Activated CD8-positive, alpha-beta T cell treated with anti-CD3 and anti-CD28 coated beads, Interleukin-2, amount 10 ng/mL, durations not matched to agents 7 days and 5 days (primary cell): Measurements from ENCODE around the gene TLR5. TPM values are rescaled to one million over a fixed set of nuclear protein-coding genes. Genes with fewer than 3 reads are reported as not detected.
"Not testable (repeated sequence)": the region's sequence is repeated elsewhere in the genome, so short reads cannot be mapped to it uniquely, and the experiment has no call there.

ENCODE experiments used
- ATAC-seq: fragments of 150-1000 bp; cut with Tn5 transposase; one replicate; pipeline ENCODE4 v1.10.0; 2021; ENCODE audit warnings: moderate library complexity
- CTCF ChIA-PET: fragments of 350-600 bp; sonication (Branson Sonifier 250); formaldehyde crosslinking; loops from one replicate; lab custom pipeline; 2021; ENCODE audit warnings: antibody characterized with exemption; lab: Charles Lee
- POLR2A ChIA-PET: fragments of 350-600 bp; sonication (Branson Sonifier 250); formaldehyde crosslinking; loops from one replicate; lab custom pipeline; 2021; ENCODE audit warnings: antibody characterized with exemption; lab: Charles Lee
- DNase-seq: peaks from one replicate; pipeline ENCODE4 v3.0.0-alpha.2; 2020
- H3K27ac Mint-ChIP-seq: one replicate; pipeline ENCODE4 v1.8.0; 2021; ENCODE audit warnings: mild to moderate bottlenecking, mixed read lengths
- H3K27me3 Mint-ChIP-seq: one replicate; pipeline ENCODE4 v1.8.0; 2021; ENCODE audit warnings: low read depth, mixed read lengths
- H3K36me3 Mint-ChIP-seq: one replicate; pipeline ENCODE4 v1.8.0; 2021; ENCODE audit warnings: low read depth, mixed read lengths
- H3K4me1 Mint-ChIP-seq: one replicate; pipeline ENCODE4 v1.8.0; 2021; ENCODE audit warnings: low read depth, mixed read lengths
- H3K4me3 Mint-ChIP-seq: one replicate; pipeline ENCODE4 v1.8.0; 2021; ENCODE audit warnings: mild to moderate bottlenecking, mixed read lengths
- H3K9me3 Mint-ChIP-seq: one replicate; pipeline ENCODE4 v1.8.0; 2022; ENCODE audit warnings: mixed read lengths; ENCODE audit not compliant: insufficient read depth
- total RNA-seq, 2 experiments: library from RNA; stranded (reverse); gene quantifications; one replicate each; pipeline ENCODE4 v1.2.3, GENCODE V29; 2021

The TLR5 gene
- total RNA-seq, 2 experiments from 2014 or later, result 0.32 to 0.44 TPM

DNA sequence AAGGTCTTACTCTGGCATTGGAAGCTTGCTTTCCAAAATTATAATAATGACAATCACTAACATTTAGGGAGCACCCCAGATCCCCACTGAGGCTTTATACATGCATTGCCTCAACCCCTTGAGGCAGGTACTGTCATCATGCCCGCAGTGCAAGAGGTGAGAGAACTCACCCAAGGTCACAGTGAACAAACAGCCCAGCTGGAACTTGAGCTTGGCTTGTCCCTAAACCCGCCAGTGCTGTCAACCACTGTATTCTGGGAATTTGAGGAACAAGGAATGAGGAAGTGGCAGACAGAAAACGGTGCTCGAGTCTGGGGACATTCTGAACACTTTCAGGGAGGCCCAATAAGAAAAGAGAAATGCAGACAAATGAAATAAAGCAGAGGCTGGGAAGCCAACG is 34.6 kb upstream of the TLR5 start:
- ATAC-seq (no peak), DNase-seq (no peak)
- Mint-ChIP-seq H3K27me3 (peaks cover 6% of the 10 kb centered on the region), H3K4me1 (peaks cover 3% of the 10 kb centered on the region), H3K4me3 (no peak overlapping the region), H3K9me3 (peaks cover 3% of the 10 kb centered on the region), H3K36me3 (no peaks in the 10 kb centered on the region), H3K27ac (no peak overlapping the region)
- POLR2A ChIA-PET, result no interaction called here
- CTCF ChIA-PET, result no interaction called here

DNA sequence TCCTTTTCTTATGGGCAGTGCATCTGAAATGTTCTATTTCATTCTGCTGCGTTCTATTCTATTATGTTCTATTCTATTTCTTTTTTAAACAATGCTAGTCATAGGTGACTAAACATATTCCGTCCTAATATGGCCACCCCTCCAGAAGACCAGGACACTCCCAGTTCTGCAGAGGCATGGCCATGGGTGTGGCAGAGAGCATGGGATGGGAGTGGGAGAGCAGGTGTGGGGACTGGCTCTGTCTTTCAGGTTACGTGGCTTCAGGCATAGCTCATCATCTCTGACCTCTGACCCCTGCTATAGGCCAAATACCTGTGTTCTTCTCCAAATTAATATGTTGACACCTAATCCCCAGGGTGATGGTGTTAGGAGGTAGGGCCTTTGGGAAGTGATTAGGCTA is 33.4 kb upstream of the TLR5 start:
- ChIA-PET POLR2A (no interaction called here), CTCF (interaction anchor here (0.7 to 1.9 kb wide), 3 partner anchors 15 to 52 kb away, joined by 3 to 7 read pairs (median 3); no protein-coding TSS in a partner anchor)
- H3K4me1 Mint-ChIP-seq, result no peaks in the 10 kb centered on the region
- ATAC-seq (no peak), DNase-seq (no peak)
- H3K4me3 Mint-ChIP-seq, result no peak overlapping the region
- no peak overlapping the region for H3K27ac Mint-ChIP-seq
- H3K36me3 Mint-ChIP-seq, result no peaks in the 10 kb centered on the region
- peaks cover 6% of the 10 kb centered on the region for H3K27me3 Mint-ChIP-seq
- H3K9me3 Mint-ChIP-seq, result peaks cover 3% of the 10 kb centered on the region

DNA sequence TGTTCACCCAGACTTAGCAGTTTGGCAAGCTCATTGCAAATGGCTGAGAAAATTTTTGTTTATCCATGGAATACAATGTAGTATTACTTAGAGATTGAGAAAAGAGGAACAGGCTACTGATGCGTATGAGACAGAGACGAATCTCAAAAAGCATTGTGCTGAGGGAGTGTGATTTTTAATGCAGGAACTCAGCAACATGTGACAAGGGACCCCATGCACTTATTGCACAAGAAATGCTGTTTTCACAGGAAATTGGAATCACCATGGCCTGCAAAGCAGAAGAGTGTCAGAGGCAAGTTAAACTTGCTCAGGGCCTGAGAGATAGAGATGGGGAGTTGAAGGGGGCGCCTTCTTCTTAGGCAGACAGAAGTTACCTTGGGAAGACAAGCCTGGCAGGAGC is 32.6 kb upstream of the TLR5 start:
- H3K27ac Mint-ChIP-seq, result no peak overlapping the region
- H3K9me3 Mint-ChIP-seq, result peaks cover 3% of the 10 kb centered on the region
- ATAC-seq (no peak), DNase-seq (no peak)
- POLR2A ChIA-PET, result no interaction called here
- H3K4me1 Mint-ChIP-seq, result no peaks in the 10 kb centered on the region
- no peak overlapping the region for H3K4me3 Mint-ChIP-seq
- peaks cover 2% of the 10 kb centered on the region for H3K27me3 Mint-ChIP-seq
- CTCF ChIA-PET, result interaction anchor here (0.9 to 1.9 kb wide), 4 partner anchors 10 to 52 kb away, joined by 3 to 7 read pairs (median 4); no protein-coding TSS in a partner anchor
- no peaks in the 10 kb centered on the region for H3K36me3 Mint-ChIP-seq

DNA sequence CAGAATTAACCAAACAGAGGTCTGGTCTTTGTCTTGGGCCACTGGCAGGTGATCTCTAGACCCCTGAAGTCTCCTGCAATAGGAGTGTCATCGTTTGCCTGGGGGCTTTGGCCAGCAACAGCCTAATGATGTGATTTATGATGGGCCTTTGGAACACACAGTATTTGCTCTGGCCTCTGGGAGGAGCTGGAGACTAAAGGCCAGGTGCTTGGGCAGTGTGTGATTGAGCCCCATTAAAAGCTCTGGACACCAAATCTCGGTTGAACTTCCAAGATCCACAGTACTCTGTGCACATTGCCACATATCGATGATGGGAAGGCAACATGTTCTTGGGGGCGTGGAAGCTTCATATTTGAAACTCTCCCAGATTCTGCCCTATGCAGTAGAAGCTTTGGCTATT is 32.0 kb upstream of the TLR5 start:
- CTCF ChIA-PET, result interaction anchor here (1.1 to 1.9 kb wide), 4 partner anchors 11 to 51 kb away, joined by 3 to 7 read pairs (median 4); no protein-coding TSS in a partner anchor
- Mint-ChIP-seq H3K27ac (no peak overlapping the region), H3K4me3 (no peak overlapping the region)

DNA sequence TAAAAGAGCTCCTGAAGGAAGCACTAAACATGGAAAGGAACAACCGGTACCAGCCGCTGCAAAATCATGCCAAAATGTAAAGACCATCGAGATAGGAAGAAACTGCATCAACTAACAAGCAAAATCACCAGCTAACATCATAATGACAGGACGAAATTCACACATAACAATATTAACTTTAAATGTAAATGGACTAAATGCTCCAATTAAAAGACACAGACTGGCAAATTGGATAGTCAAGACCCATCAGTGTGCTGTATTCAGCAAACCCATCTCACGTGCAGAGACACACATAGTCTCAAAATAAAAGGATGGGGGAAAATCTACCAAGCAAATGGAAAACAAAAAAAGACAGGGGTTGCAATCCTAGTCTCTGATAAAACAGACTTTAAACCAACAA is 26.4 kb upstream of the TLR5 start:
- H3K27me3 Mint-ChIP-seq, DNase-seq, H3K9me3 Mint-ChIP-seq, H3K36me3 Mint-ChIP-seq, ATAC-seq, H3K27ac Mint-ChIP-seq, H3K4me1 Mint-ChIP-seq, CTCF ChIA-PET, H3K4me3 Mint-ChIP-seq, POLR2A ChIA-PET: not testable (repeated sequence)

More for the DNA sequence above, 32.0 kb upstream of the TLR5 start:
- no peak for ATAC-seq
- Mint-ChIP-seq H3K36me3 (no peaks in the 10 kb centered on the region), H3K4me1 (no peaks in the 10 kb centered on the region), H3K27me3 (peaks cover 2% of the 10 kb centered on the region), H3K9me3 (peaks cover 3% of the 10 kb centered on the region)
- POLR2A ChIA-PET, result no interaction called here
- no peak for DNase-seq

DNA sequence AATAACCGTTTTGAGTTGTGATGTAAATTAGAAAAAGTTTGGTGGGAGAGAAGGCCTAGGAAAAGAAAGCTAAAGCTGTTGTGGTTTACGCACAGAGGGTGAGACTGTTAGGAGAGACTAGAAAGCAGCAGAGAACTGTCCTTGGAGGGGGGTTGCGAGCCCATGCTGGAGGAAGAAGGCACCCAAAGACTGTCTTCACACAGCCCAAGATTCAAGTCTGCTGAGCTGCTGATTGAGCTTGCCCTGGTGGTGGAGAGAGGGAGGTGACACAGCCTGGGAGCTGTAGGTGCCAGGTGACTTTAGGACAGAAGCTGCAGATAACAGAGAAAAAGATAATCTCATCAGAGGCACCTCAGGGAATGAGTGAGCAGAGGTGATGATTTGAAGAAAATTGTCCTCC is 18.3 kb upstream of the TLR5 start:
- DNase-seq (no peak), ATAC-seq (peak; percentile 30)
- Mint-ChIP-seq H3K4me3 (no peak overlapping the region), H3K9me3 (no peaks in the 10 kb centered on the region), H3K36me3 (no peaks in the 10 kb centered on the region), H3K27me3 (no peaks in the 10 kb centered on the region), H3K27ac (no peak overlapping the region), H3K4me1 (peaks cover 6% of the 10 kb centered on the region)
- ChIA-PET POLR2A (interaction anchor here (0.7 kb wide), 1 partner anchor 11 kb away, joined by 4 read pairs; no protein-coding TSS in a partner anchor), CTCF (interaction anchor here (0.8 to 2.7 kb wide), 10 partner anchors 8 to 472 kb away, joined by 3 to 17 read pairs (median 4); partner anchors contain the start of gene TLR5)

DNA sequence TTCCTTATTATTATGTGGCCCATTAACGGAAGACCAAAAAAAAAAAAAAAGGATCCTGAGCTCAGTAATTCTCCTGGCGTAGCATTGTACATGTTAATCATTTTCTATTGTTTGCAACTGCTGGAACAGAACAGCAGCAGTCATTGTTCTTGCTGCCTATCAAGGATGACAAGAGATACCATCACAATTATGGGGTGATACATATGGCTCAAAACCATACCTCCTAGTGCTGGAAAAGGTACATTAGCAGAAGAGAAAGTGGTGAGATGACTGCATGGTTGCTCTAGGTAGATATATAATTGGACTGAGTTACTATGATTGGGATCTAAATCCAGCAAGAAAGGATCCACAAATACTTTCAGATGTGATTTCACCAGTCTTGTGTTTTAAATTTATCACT is 13.3 kb upstream of the TLR5 start:
- H3K9me3 Mint-ChIP-seq, result no peaks in the 10 kb centered on the region
- CTCF ChIA-PET, result no interaction called here
- no peak for DNase-seq
- H3K4me3 Mint-ChIP-seq, result no peak overlapping the region
- ATAC-seq, result no peak
- peaks cover 15% of the 10 kb centered on the region for H3K4me1 Mint-ChIP-seq
- H3K36me3 Mint-ChIP-seq, result no peaks in the 10 kb centered on the region
- POLR2A ChIA-PET, result interaction anchor here (0.6 kb wide), 1 partner anchor 13 kb away, joined by 4 read pairs; the partner anchor contains the start of gene TLR5
- H3K27ac Mint-ChIP-seq, result no peak overlapping the region
- H3K27me3 Mint-ChIP-seq, result no peaks in the 10 kb centered on the region

DNA sequence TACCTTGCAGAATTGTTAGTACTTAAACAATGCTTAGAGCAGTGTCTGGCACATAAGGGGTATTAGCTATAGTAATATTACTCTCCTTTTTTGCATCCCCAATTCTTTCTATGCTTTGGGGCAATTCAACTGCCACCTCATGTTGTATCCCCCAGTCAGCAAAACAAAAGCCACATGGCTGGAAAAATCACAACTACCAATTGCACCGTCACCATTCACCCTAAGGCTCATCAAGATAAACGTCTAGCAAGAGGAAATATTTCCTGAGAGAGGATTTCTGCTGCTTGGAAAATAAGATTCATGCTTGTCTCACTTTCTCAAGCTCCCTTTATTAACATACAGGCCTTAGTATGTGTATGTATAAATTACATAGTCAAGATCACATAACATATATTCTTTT is 12.1 kb upstream of the TLR5 start:
- no peaks in the 10 kb centered on the region for H3K9me3 Mint-ChIP-seq

DNA sequence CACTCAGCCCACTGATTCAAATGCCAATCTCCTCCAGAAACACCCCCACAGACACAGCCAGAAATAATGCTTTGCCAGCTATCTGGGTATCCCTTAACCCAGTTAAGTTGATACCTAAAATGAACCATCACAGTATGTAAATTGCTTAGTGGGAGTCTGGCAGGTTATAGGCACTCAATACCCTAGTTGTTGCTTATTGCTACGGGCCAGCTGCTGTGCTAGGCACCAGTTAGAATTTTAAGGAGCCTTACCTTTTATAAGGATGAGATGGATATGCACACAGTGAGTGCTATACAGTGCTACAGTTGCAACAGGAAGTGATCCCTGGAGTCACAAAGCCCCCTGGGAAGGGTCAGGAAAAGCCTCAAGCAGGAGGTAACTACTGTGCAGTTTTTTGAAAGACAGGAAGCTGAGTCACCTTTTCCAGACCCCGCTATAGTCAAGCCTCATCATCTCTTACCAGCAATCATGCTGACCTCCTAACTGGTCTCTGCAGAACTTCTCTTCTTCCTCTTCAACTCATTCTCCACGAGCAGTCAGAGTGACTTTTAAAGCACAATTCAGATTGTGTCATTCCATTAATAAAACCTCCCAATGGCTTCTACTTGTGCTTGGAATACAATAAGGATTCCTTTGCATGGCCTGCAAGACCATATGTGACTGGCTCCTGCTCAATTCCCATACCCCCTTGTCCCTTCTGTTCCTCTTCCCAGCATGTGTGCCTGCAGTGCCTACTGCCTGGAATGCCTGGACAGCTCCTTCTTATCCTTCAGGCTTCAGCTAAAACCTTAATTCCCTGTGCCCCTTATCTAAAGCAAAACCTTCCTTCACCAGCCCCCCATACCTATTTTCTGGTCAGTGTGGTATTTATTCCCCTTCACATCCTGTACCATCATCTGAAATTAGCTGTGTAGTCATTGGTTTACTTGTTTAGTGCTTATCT is 10.4 kb upstream of the TLR5 start:
- no peak overlapping the region for H3K27ac Mint-ChIP-seq
- ATAC-seq, result peak; percentile 42

More for the DNA sequence above, 12.1 kb upstream of the TLR5 start:
- Mint-ChIP-seq H3K27ac (no peak overlapping the region), H3K27me3 (no peaks in the 10 kb centered on the region), H3K4me1 (peaks cover 10% of the 10 kb centered on the region), H3K36me3 (no peaks in the 10 kb centered on the region), H3K4me3 (no peak overlapping the region)
- ATAC-seq (no peak), DNase-seq (no peak)
- CTCF ChIA-PET, result interaction anchor here (1.0 to 1.8 kb wide), 2 partner anchors 21 to 27 kb away, joined by 4 to 5 read pairs; no protein-coding TSS in a partner anchor
- POLR2A ChIA-PET, result no interaction called here

DNA sequence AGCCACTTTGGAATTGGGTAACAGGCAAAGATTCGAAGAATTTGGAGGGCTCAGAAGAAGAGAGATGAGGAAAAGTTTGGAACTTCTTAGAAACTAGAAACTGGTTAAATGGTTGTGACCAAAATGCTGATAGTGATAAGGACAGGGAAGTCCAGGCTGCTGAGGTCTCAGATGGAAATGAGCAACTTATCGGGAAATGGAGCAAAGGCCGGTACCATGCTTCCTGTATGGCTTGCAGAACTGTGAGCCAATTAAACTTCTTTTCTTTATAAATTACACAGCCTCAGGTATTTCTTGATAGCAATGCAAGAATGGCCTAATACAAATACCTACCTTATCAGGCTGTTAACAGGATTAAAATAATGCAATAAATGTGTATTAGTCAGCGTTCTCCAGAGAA is 9.4 kb upstream of the TLR5 start:
- POLR2A ChIA-PET, result no interaction called here

More for the DNA sequence above, 10.4 kb upstream of the TLR5 start:
- Mint-ChIP-seq H3K4me1 (peaks cover 10% of the 10 kb centered on the region), H3K27me3 (no peaks in the 10 kb centered on the region), H3K9me3 (no peaks in the 10 kb centered on the region), H3K36me3 (no peaks in the 10 kb centered on the region), H3K4me3 (no peak overlapping the region)
- peak; percentile 34 for DNase-seq
- ChIA-PET POLR2A (interaction anchor here (0.5 kb wide), 1 partner anchor 1577 kb away, joined by 3 read pairs; no protein-coding TSS in a partner anchor), CTCF (interaction anchor here (0.8 to 1.5 kb wide), 6 partner anchors 8 to 30 kb away, joined by 3 to 4 read pairs (median 3); partner anchors contain the start of gene TLR5)

DNA sequence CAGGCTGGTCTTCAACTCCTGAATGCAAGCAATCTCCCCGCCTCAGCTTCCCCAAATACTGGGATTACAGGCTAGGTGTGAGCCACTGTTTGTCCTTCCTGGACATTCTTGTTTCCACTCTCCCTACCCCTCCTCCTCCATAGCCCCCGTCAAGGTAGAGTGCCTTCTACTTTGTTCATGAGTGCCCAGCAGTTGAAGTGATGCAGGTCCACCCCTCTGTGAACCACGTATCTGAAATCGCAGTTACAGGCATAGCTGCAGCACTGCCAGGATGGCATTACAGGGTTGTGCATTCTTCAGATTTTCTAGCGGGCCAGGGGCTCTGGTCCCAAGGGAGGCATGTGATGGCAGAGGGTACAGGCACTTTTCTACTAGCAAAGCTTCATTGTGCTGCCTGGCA is 7.4 kb upstream of the TLR5 start:
- peaks cover 5% of the 10 kb centered on the region for H3K9me3 Mint-ChIP-seq
- DNase-seq (no peak), ATAC-seq (no peak)
- CTCF ChIA-PET, result interaction anchor here (0.6 to 3.9 kb wide), 7 partner anchors 10 to 94 kb away, joined by 3 to 23 read pairs (median 4); no protein-coding TSS in a partner anchor
- no peak overlapping the region for H3K4me3 Mint-ChIP-seq
- peaks cover 10% of the 10 kb centered on the region for H3K27me3 Mint-ChIP-seq
- no peak overlapping the region for H3K27ac Mint-ChIP-seq
- peaks cover 10% of the 10 kb centered on the region for H3K4me1 Mint-ChIP-seq
- POLR2A ChIA-PET, result interaction anchor here (0.7 to 1.2 kb wide), 3 partner anchors 11 to 42 kb away, joined by 3 to 4 read pairs (median 3); no protein-coding TSS in a partner anchor
- no peaks in the 10 kb centered on the region for H3K36me3 Mint-ChIP-seq

More for the DNA sequence above, 9.4 kb upstream of the TLR5 start:
- CTCF ChIA-PET, result interaction anchor here (1.0 to 2.1 kb wide), 5 partner anchors 9 to 92 kb away, joined by 3 to 5 read pairs (median 3); partner anchors contain the start of gene TLR5
- H3K27me3 Mint-ChIP-seq, result no peaks in the 10 kb centered on the region
- no peaks in the 10 kb centered on the region for H3K9me3 Mint-ChIP-seq
- H3K4me3 Mint-ChIP-seq, result no peak overlapping the region
- no peak overlapping the region for H3K27ac Mint-ChIP-seq
- ATAC-seq, result no peak
- no peaks in the 10 kb centered on the region for H3K36me3 Mint-ChIP-seq
- no peak for DNase-seq
- H3K4me1 Mint-ChIP-seq, result peaks cover 10% of the 10 kb centered on the region
